Activated T-cell treated with anti-CD3 and anti-CD28 coated beads, Interleukin-2, amount 50 U/mL, for 4 hours (primary cell): Measurements from ENCODE around the gene STON2. TPM values are rescaled to one million over a fixed set of nuclear protein-coding genes. Genes with fewer than 3 reads are reported as not detected.
"Not testable (repeated sequence)": the region's sequence is repeated elsewhere in the genome, so short reads cannot be mapped to it uniquely, and the experiment has no call there.

Experiments
- ATAC-seq, 2 donors: fragments of 200-7000 bp; cut with Tn5 transposase; one replicate each; pipeline ENCODE4 v1.10.0; 2021
- DNase-seq: peaks from one replicate; pipeline ENCODE4 v3.0.0-alpha.2; 2020
- H3K27me3 Mint-ChIP-seq: one replicate; pipeline ENCODE4 v1.8.0; 2021; ENCODE audit warnings: low read depth, mixed read lengths
- H3K36me3 Mint-ChIP-seq: one replicate; pipeline ENCODE4 v1.8.0; 2022; ENCODE audit warnings: mixed read lengths; ENCODE audit not compliant: insufficient read depth
- H3K4me1 Mint-ChIP-seq: one replicate; pipeline ENCODE4 v1.8.0; 2021; ENCODE audit warnings: low read depth, mixed read lengths
- H3K4me3 Mint-ChIP-seq: one replicate; pipeline ENCODE4 v1.8.0; 2021; ENCODE audit warnings: mild to moderate bottlenecking, moderate library complexity, mixed read lengths
- H3K9me3 Mint-ChIP-seq: one replicate; pipeline ENCODE4 v1.8.0; 2021; ENCODE audit warnings: mixed read lengths
- total RNA-seq, 3 donors: library from RNA; stranded (reverse); gene quantifications; one replicate each; pipeline ENCODE4 v1.2.1, GENCODE V29; 2021

The STON2 gene
- total RNA-seq, 3 donors from 2014 or later = 0.11 to 0.68 (median 0.35) TPM

GRCh38 chr14:81433378-81433777 lies 33.3 kb upstream of the STON2 start:
- ATAC-seq = no peak
- Mint-ChIP-seq H3K4me1 (peaks cover 14% of the 10 kb centered on the region), H3K9me3 (no peaks in the 10 kb centered on the region), H3K36me3 (no peaks in the 10 kb centered on the region), H3K4me3 (no peak overlapping the region), H3K27me3 (peaks cover 65% of the 10 kb centered on the region)
- no peak for DNase-seq

DNA sequence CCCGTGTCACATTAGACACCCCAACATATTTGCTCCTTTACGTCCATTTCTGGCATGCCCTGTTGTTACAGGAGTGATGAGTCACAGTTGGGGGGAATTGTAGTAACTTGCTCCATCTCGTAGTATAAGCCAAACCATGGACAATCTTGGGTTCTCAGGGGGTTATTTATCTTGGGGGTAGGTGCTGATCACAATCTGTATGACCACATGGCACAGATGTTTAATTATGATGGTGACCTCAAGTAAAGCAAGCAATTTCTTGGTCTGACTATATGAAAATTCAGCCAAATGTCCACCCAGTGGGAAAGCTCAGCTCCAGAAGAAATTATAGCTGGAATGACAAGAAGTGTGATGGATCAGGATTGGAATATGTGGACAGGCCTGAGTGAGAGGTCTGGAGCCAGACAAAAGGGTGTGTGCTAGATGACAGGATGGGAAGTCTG lies 32.1 kb upstream of the STON2 start:
- Mint-ChIP-seq H3K27me3 (peaks cover 64% of the 10 kb centered on the region), H3K36me3 (no peaks in the 10 kb centered on the region)

GRCh38 chr14:81430235-81430634 lies 30.1 kb upstream of the STON2 start:
- Mint-ChIP-seq H3K9me3 (no peaks in the 10 kb centered on the region), H3K36me3 (no peaks in the 10 kb centered on the region), H3K27me3 (peaks cover 62% of the 10 kb centered on the region), H3K4me3 (no peak overlapping the region), H3K4me1 (peaks cover 2% of the 10 kb centered on the region)
- DNase-seq (no peak), ATAC-seq (no peak)

More for the DNA sequence above, 32.1 kb upstream of the STON2 start:
- peaks cover 13% of the 10 kb centered on the region for H3K4me1 Mint-ChIP-seq
- H3K9me3 Mint-ChIP-seq = no peaks in the 10 kb centered on the region
- DNase-seq (no peak), ATAC-seq (no peak)
- no peak overlapping the region for H3K4me3 Mint-ChIP-seq

- H3K4me3 Mint-ChIP-seq, H3K4me1 Mint-ChIP-seq, H3K9me3 Mint-ChIP-seq, ATAC-seq, H3K36me3 Mint-ChIP-seq, DNase-seq: not testable (repeated sequence)
- peaks cover 57% of the 10 kb centered on the region for H3K27me3 Mint-ChIP-seq
Observed at GRCh38 chr14:81429749-81430148, 29.6 kb upstream of the STON2 start.

DNA sequence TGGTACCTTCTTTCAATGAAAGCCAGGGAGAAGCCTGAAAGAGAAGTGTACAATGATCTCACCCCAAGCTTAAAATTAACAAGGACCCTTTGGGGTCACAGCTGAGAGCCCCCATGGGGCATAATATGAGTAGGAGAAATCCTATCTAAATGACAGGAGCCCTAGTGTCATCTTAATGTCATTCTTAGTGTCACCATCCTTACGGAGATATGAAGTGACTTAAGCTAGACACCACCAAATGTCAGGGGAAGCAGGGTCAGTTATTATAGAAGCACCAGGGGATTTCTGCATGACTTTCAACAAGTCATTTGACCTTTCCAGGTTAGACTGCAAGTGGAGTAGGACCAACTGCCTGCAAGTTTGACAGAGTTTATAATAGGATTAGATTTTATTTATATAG lies 28.9 kb upstream of the STON2 start:
- H3K27me3 Mint-ChIP-seq = peaks cover 51% of the 10 kb centered on the region
- no peaks in the 10 kb centered on the region for H3K9me3 Mint-ChIP-seq
- DNase-seq (no peak), ATAC-seq (no peak)
- no peaks in the 10 kb centered on the region for H3K36me3 Mint-ChIP-seq
- H3K4me3 Mint-ChIP-seq = no peak overlapping the region
- H3K4me1 Mint-ChIP-seq = no peaks in the 10 kb centered on the region

- DNase-seq (no peak), ATAC-seq (no peak)
- Mint-ChIP-seq H3K9me3 (no peaks in the 10 kb centered on the region), H3K36me3 (no peaks in the 10 kb centered on the region), H3K4me3 (no peak overlapping the region), H3K27me3 (peaks cover 37% of the 10 kb centered on the region), H3K4me1 (no peaks in the 10 kb centered on the region)
Observed at GRCh38 chr14:81427348-81428058, 27.4 kb upstream of the STON2 start.

- Mint-ChIP-seq H3K36me3 (no peaks in the 10 kb centered on the region), H3K27me3 (peaks cover 17% of the 10 kb centered on the region), H3K9me3 (peaks cover 5% of the 10 kb centered on the region), H3K4me3 (no peak overlapping the region), H3K4me1 (no peaks in the 10 kb centered on the region)
- DNase-seq (no peak), ATAC-seq (no peak)
Observed at GRCh38 chr14:81423504-81423903, 23.4 kb upstream of the STON2 start.

GRCh38 chr14:81418057-81418790 lies 18.1 kb upstream of the STON2 start:
- no peak for ATAC-seq
- H3K4me1 Mint-ChIP-seq = no peaks in the 10 kb centered on the region
- no peaks in the 10 kb centered on the region for H3K36me3 Mint-ChIP-seq
- no peak for DNase-seq
- H3K27me3 Mint-ChIP-seq = peaks cover 5% of the 10 kb centered on the region
- no peak overlapping the region for H3K4me3 Mint-ChIP-seq
- peaks cover 8% of the 10 kb centered on the region for H3K9me3 Mint-ChIP-seq

GRCh38 chr14:81416981-81417380 lies 16.9 kb upstream of the STON2 start:
- Mint-ChIP-seq H3K4me3 (no peak overlapping the region), H3K9me3 (peaks cover 8% of the 10 kb centered on the region), H3K4me1 (no peaks in the 10 kb centered on the region), H3K36me3 (no peaks in the 10 kb centered on the region), H3K27me3 (peaks cover 5% of the 10 kb centered on the region)
- ATAC-seq (no peak), DNase-seq (no peak)

- H3K9me3 Mint-ChIP-seq = peaks cover 6% of the 10 kb centered on the region
- DNase-seq = no peak
- no peaks in the 10 kb centered on the region for H3K4me1 Mint-ChIP-seq
- no peaks in the 10 kb centered on the region for H3K36me3 Mint-ChIP-seq
- no peak overlapping the region for H3K4me3 Mint-ChIP-seq
- ATAC-seq = no peak
- H3K27me3 Mint-ChIP-seq = peaks cover 5% of the 10 kb centered on the region
Observed at GRCh38 chr14:81416194-81416952, 16.2 kb upstream of the STON2 start.

GRCh38 chr14:81415781-81416180 lies 15.7 kb upstream of the STON2 start:
- Mint-ChIP-seq H3K9me3 (peaks cover 4% of the 10 kb centered on the region), H3K36me3 (no peaks in the 10 kb centered on the region), H3K27me3 (peaks cover 8% of the 10 kb centered on the region), H3K4me1 (no peaks in the 10 kb centered on the region), H3K4me3 (no peak overlapping the region)
- ATAC-seq (no peak), DNase-seq (no peak)

DNA sequence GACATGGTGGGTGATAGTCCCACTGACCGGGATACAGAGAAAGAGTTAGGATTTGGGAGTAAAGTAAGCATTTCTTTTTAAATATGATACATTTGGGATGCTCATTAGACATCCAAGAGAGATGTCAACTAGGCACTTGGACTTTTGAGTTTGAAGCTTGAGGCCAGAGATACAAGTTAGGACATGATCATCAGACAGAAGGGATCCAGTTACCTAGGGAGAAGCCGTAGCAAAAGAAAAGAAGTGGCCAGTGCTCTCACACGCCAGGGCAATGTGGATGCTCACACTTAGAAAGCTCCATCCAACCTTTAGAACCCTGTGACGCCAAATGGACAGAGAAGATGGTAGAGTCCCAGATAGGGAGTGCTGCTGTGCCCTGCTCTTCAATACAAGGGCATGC lies 14.0 kb upstream of the STON2 start:
- Mint-ChIP-seq H3K27me3 (peaks cover 13% of the 10 kb centered on the region), H3K4me1 (no peaks in the 10 kb centered on the region), H3K9me3 (peaks cover 4% of the 10 kb centered on the region), H3K4me3 (no peak overlapping the region), H3K36me3 (no peaks in the 10 kb centered on the region)
- no peak for ATAC-seq
- no peak for DNase-seq

DNA sequence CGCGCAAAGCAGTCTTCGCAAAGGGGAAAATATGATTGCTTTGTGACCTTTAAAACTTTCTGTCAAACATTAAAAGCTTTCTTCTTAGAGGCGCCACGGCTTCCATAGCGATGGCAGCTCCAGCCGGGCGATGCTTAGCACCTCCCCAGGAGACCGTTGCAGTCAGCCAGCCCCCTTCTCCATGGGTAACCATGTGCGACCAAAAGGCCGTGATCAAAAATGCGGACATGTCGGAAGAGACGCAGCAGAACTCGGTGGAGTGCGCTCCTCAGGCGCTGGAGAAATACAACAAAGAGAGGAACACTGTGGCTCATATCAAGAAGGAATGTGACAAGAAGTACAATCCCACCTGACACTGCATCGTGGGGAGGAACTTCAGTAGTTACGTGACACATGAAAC lies 12.7 kb upstream of the STON2 start:
- Mint-ChIP-seq H3K36me3 (no peaks in the 10 kb centered on the region), H3K4me1 (no peaks in the 10 kb centered on the region), H3K9me3 (peaks cover 4% of the 10 kb centered on the region), H3K27me3 (peaks cover 13% of the 10 kb centered on the region), H3K4me3 (no peak overlapping the region)
- ATAC-seq (no peak), DNase-seq (no peak)

DNA sequence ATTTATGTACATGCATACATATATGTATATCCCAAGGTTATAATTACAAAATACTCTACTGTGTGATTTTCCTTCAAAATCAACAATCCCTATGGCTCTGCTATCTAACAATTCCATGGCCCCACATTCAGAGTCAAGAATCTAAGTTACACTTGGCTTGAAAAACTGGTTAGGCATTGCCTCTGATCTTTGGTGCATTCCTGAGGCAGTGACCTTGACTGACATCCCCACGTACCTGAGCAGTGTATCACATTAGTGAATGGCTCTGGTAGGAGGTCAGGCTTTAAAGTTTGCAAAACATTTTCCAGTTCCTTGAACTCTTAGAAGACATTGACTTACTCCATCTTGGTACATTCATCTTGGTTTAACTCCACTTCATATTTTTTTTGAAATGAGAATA lies 8.5 kb upstream of the STON2 start:
- Mint-ChIP-seq H3K9me3 (peaks cover 5% of the 10 kb centered on the region), H3K27me3 (peaks cover 21% of the 10 kb centered on the region), H3K4me1 (no peaks in the 10 kb centered on the region), H3K4me3 (no peak overlapping the region), H3K36me3 (no peaks in the 10 kb centered on the region)
- no peak for DNase-seq
- no peak for ATAC-seq
